GM19239 (cell line): ENCODE results near the gene IFTAP.
"Not testable (repeated sequence)": the region's sequence is repeated elsewhere in the genome, so short reads cannot be mapped to it uniquely, and the experiment has no call there.

Source experiments
- DNase-seq: peaks from one replicate; pipeline ENCODE4 v3.0.0; 2011; ENCODE audit warnings: low spot score; ENCODE audit not compliant: insufficient read length
- FAIRE-seq: peaks from 2 replicates; lab custom pipeline; 2011; peaks lifted over from hg19 to GRCh38; lab: Jason Lieb, UNC

The IFTAP gene

DNA sequence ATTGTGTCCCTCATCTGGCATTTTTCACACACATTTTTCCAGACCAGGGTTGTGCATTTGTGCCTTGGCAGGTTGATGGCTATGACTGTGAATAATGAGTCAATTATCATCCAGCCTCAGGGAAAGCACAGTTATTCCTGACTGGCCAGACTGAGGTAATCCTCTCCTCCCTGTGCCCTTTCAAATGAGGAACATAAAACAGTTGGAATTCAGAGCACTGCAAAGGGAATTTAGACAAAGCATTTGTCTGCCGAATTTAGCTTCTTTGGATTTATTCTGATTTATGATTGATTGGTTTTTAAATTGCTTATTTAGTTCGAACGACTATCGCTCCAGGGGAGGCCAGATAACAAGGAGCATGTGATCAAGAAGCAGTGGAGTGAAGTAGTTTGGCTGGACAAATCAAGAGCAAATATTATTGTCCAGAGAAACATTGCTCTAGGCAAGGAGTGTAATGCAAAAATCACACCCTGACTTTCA, 34.5 kb downstream of the IFTAP start:
- FAIRE-seq (no peak), DNase-seq (no peak)

DNA sequence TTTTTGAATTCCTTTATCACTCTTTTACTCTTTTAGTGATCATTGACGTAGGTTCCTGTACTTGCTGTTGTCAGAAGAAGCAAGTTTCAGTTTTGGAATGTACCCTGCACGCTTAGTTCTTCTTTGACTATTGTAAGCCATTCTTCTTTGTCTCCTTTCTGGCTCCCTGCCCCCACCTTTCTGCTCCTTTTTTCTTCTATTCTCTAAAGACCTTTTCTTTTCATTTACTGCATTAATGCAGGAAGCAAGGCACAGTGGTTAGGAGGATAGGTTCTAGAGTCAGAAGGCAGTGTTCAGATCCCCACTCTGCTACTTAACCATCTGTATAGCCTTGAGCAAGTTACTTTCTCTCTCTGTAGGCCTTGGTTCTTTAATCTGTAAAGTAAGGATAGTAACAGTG, 37.5 kb downstream of the IFTAP start:
- FAIRE-seq (no peak), DNase-seq (no peak)

DNA sequence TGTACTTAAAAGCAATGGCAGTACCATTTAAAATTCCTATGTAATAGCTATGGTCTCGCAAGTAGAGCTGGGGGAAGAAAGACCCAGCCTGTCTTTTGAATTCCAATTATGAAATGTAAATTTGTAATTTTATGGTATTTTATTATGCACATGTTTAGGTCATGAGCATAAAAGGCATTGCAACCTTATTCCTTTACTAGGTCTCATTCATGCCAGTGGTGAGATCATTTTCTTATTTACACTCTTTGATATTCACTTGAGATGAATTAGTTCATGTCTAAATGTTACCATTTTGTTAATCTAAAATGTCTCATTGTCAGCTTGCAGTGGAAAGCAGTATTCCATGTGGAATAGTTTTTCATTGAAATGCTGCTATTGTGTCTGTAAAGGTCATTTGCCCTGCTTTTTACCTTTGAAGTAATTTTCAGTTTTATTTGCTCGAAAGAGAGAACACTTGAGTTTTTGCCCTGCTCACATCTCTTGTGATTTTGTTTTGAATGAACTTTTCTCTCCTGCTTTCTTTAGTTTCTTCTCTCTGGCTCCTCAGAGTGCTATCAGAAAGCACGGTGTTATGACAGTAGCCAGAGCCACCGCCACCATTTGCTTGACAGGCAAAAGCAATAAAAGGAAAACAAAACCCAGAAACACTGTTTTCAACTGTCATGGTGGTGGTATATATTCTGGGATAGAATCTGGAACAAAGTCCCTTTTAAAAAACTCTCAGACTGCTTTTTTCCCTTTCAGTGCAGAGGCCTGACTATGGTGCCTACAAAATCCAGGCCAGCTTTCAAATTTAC, 41.0 kb downstream of the IFTAP start:
- no peak for DNase-seq
- peak; percentile 23 for FAIRE-seq

DNA sequence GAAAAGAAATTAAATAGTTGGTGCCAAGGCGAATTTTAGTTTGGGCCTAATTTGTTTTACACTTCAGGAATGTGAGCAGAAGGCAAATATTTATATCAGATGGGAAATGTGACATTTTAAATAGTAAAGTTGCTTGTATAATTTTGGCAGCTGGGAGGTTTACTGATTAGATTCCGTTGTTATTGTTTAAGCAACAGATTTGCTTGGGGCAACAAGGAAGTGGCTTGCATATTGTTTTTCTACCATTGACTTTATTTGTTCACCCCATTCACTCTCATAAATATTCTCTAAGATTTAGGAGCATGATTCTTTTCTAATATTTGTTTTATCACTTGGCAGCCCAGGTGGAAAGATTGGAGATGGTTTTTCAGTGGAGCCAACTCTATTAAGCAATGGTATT, 44.3 kb downstream of the IFTAP start:
- DNase-seq: no peak
- FAIRE-seq: no peak

DNA sequence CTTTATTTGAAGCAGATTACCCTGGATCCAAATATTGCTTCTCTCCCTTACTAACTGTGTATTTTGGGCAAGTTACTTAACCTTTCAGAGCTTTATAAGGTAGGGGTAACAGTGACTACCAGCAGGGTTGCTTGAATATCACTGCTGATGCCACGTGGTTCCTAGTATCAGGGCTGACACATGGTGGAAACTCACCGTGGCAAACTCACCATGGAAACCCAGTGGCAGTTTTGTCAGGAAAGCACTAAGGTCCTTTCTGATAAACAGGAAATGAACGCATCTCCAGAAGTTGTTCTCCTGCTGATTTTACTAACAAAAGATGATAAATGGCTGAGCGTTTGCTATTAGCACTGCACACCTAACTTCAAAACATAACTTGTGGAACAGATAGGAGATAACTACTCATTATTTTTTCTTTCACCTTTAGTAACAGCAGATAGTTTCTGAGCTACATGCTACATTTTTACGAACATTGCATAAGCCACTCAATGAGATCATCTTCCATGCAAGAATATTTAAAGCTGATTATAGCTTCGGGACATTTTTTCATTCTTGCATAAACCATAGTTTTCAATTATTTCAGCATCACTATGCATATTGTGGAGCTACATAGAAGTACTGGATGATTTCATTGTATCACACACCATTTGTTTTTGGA, 63.4 kb downstream of the IFTAP start:
- DNase-seq (no peak), FAIRE-seq (no peak)

DNA sequence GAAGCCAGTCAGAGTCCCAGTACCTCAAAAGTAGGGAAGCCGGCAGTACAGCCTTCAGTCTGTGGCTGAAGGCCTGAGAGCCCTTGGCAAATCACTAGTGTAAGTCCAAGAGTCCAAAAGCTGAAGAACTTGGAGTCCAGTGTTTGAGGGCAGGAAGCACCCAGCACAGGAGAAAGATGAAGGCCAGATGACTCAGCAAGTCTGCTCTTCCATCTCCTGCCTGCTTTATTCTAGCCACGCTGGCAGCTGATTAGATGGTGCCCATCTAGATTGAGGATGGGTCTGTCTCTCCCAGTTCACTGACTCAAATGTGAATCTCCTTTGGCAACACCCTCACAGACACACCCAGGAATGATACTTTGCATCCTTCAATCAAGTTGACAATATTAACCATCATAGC, 67.1 kb downstream of the IFTAP start:
- FAIRE-seq, DNase-seq: not testable (repeated sequence)

DNA sequence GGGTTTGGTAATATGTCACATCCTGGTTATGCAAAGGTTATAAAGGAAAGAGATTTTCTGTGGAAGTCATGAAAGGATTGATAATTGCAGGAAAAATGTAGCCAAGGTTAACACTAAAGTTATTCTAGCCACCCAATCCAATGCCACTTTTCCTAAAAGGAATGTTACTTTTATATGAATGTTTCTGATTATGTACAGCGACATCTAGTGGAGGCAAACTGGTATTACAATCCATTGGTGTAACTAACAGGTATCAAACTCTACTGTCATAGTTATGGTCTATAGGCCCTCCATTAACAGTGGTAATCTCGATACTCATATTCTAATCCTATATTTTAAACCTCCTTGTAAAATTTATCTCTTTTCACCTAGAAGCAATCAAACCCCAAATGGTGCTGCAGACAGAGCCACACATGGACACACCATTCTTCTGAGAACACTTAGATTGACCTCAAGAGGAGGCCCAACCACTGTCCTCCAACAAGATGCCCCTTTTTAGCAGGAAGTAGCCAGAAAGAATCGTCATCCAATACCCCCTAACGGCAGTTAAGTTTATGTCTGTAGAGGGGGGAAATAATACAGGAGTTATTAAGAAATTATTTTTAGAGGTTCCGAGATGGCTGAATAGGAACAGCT, 78.6 kb downstream of the IFTAP start:
- DNase-seq (no peak), FAIRE-seq (peak; percentile 48)

DNA sequence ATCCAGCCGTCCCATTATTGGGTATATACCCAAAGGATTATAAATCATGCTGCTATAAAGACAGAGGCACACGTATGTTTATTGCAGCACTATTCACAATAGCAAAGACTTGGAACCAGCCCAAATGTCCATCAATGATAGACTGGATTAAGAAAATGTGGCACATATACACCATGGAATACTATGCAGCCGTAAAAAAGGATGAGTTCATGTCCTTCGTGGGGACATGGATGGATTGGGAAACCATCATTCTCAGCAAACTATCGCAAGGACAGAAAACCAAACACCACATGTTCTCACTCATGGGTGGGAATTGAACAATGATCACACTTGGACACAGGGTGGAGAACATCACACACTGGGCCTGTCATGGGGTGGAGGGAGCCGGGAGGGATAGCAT, 85.2 kb downstream of the IFTAP start:
- not testable (repeated sequence) for DNase-seq, FAIRE-seq

DNA sequence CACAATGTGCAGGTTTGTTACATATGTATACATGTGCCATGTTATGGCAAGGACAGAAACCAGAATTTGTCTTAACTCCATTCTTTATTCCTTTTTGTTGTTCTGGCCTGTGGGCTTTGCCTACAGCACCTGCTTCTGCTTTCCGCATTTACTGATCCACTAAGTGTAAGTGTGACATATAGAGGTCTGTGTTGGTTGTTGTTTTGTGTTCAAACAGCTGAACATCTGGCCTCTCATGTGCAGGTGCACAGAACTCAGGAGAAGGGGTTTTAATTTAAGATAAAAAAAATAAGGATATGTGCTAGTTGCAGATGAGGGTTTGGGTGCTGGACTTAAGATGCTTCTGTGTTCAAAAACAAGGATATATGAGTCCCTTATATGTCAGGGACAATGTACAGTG, 89.5 kb downstream of the IFTAP start:
- FAIRE-seq: no peak

DNA sequence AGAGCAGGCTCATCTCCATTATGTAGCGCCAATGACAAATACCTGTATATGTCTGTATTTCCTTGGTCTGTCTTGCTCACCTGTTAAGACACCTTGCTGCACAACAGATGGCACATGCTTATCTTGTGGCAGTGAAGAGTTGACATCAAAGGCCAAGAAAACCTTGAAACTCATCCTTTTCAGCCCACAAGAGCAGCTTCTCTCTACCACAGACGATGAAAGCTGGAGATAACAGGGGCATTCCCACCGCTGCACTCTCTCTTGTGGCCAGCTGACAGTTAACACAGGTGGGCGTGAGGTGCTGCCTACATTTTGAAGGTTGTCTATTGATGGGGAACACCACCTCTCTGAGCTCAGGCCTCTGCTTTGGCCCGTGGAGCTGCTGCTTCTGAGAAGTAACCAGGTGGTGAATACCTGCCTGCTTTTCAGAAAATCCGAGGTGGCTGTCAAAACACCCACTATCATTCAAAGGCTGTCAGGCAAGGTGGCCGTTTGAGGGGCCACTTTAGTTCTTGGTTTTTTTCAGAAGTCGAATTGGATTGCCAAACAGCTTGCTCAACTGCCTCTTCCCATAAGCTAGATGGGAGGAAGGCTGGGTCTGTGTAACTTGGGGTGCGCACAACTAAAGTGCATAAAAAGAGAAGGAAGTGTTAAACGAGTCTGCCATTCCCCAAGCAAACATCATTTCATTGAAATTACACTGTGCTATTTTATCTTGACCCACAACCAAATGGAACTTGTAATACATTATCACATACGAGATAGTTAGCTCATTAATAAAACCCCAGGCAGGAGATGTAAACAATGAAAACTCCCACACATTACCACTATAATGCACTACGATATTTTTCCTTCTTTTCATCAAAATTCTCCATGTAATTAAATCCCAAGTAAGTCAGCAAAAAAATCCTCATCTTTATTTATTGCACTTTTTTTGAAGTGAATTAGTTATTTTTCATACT, 90.8 kb downstream of the IFTAP start:
- DNase-seq: no peak
- FAIRE-seq: no peak

More for the DNA sequence above, 89.5 kb downstream of the IFTAP start:
- no peak for DNase-seq

DNA sequence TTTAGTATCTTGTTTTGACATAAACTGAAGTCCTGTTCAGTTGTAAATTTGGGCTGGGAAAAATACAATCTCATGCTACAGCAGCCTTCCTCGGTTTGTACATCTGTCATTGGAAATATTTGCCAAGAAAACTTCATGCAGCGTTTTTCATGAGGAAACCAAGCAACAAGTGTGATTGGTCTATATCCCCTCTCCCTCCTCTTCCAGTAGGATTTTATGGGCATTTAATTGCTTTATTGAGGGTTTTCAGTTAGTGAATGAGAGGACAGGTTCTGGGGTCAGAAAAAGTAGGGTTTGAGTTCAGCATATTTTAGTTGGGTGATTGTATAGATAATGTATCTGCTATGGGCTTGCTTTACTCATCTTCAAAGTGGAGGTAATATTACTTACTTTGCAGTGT, 93.8 kb downstream of the IFTAP start:
- FAIRE-seq: no peak
- DNase-seq: no peak

DNA sequence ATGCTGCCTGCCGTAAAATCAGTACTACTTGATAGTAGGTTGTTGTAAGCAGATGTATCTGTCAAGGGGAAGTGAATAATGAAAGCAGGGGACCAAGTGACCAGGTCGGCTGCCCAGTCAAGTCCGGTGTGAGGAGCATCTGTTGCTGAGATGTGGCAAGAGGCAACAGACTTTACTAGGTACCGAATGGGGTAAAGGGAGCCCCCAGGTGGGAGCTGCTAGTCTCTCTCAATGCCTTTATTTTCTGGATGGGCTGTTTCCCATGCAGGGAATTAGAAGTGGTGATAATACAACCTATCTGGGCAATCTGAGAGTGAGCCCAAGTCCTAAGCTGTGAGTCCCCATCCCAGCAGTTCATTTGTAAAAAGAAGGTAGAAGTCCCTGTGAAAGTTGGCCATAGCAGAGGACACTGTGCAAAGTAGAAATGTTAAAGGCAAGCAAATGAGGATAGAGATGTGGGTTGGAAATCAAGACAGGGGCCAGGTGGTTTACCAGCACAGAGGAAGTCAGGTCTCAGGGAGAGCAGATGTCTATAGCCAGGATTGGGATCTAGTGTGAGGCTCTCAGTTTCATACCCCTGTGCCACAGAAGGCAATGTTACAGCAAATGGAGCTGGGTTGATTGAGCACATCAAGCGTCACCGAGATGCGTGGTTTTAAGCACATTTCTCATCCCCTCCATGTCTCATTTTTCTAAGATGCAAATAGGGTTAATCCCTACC, 94.4 kb downstream of the IFTAP start:
- no peak for DNase-seq
- FAIRE-seq: no peak

DNA sequence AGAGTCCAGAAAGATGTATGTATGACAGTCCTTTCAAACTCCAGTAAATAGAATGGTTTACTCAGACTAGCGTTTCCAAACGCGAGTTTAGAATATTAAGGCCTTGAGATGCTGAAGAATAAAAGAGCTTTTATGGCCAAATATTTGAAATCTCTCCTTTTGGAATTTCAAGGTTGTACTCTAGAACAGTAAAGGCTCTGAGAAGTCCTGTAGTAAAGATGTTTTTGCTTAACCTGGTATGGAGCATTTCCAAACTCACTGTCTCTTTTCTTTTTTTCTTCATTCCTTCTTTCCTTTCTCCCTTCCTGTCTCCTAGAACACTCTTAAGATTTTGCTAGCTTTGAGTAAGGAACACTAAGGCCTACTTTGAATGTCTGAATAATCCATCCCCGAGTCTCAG, 95.1 kb downstream of the IFTAP start:
- FAIRE-seq: no peak
- no peak for DNase-seq

DNA sequence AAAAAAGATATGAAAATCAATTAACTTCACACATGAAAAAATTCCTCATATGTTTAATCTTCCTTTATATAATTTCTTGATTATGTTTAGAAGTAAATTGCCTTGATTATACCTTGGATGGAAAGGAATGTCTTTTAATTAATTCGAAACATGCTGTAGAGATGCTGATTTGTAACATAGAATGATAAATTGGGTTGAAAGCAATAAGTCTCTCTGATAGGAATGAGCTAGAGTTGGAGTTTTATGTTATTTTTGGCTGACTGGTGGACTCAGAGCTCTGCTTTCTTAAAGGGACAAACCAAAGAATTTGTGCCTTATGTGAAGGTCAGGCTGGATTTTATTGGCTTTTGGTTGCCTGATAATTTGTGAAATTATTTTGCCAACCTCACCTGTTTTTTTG, 98.4 kb downstream of the IFTAP start:
- FAIRE-seq (no peak), DNase-seq (no peak)

DNA sequence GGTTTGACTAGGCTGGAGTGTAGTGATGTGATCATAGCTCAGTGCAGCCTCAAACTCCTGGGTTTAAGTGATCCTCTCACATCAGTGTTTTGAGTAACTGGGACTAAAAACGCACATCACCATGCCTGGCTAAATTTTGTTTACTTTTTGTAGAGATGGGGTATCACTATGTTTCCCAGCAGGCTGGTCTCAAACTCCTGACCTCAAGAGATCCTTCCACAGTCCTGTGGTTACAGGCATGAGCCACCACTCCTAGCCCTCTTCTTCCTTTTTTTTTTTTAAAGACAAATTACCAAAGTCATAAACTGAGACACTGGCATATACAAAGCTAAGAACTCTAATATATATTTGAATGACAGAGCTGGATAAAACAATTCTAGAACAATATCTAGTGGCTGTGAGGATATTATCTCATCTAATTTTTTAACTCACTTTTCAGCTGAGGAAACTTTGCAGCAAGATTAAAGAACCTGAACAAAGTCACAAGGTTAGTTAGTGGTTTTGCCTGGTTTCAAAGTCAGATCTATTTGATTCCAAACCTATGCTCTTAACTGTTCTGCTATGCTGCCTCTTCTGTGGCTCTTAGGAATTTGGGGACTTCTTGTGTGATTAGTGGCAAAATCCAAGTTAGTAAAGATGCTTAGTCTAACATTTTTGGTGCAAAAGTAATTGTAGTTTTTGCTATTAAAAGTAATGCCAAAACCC, 99.0 kb downstream of the IFTAP start:
- DNase-seq (no peak), FAIRE-seq (no peak)

DNA sequence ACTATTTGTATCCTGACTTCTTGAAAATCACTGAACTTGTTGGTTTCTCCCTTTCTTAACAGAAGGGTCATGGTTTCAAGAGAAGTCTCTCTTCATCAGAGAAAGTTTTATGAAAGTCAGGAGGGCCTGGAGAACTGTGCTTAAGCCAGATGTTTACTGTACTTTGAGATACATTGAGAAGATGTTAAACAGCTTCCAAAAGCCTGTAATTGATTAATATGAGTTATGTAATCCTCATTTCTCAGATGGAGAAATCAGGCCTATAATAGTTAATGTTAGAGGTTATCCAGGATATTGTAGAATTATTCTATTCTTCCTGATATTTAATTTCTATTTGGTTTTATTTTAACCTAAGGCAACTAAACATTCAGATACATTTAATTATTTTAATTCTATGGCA, 100.8 kb downstream of the IFTAP start:
- no peak for DNase-seq
- no peak for FAIRE-seq

DNA sequence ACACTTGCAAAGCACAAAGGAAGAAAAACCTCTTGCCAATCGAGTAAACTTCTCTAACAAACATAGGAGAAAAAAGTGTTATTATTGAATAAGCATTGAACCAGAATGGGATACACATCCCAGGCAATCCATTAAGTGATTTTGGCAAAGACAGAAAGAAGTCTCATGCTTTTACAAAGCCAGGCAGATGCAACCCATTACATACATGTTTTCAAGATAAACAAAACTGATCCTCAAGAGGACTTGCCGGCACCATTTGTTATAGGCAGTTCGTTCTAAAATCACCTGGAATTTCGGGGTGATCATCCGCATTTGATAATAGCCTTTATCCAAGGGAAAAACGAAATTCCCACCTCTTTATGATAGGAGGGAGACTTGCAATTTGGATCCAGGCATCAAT, 101.3 kb downstream of the IFTAP start:
- DNase-seq (no peak), FAIRE-seq (no peak)

DNA sequence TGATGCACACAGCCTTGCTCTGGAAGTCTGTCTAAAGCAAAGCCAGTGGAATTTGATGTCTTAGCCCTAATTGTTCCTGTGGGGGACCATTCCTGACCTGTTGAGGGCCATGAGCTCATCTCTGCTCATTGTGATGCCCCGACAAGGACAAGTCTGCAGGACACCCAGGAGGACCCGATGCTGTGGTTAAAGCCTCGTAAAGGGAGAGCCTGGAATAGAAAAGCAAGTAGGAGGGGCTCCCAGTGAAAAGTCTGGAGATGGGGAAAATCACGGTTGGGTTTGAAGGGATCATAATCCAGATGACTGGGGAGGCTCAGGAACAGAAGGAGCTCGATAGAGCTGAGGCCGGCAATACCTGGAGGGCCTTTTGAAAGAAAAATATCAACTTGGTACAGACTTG, 102.2 kb downstream of the IFTAP start:
- no peak for DNase-seq
- FAIRE-seq: no peak

DNA sequence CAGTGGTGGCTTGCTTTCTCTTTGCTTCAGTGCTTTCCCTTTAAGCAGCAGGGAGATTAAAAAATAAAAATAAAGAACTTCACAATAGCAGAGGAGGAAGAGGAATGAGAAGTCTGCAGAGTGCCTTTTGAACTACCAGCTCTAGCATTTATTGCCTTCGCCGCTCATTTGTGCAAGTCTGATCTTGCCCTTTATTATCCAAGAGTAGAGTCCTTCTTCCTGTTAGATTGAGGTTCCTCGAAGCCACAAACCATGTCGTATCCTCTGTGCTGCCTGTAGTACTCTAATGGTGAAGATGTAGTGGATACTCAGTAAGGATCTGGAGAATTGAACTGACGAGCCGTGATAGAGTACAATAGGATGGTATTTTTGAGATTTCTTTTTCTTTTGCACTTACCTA, 105.0 kb downstream of the IFTAP start:
- FAIRE-seq: no peak

More for the DNA sequence above, 105.0 kb downstream of the IFTAP start:
- no peak for DNase-seq
